ENCODE results near the gene TMEM163. TPM values are rescaled to one million over a fixed set of nuclear protein-coding genes. Genes with fewer than 3 reads are reported as not detected.

Gene TMEM163
- total RNA-seq, 2 donors from 2014 or later, result 0.55 to 23.1 TPM

DNA sequence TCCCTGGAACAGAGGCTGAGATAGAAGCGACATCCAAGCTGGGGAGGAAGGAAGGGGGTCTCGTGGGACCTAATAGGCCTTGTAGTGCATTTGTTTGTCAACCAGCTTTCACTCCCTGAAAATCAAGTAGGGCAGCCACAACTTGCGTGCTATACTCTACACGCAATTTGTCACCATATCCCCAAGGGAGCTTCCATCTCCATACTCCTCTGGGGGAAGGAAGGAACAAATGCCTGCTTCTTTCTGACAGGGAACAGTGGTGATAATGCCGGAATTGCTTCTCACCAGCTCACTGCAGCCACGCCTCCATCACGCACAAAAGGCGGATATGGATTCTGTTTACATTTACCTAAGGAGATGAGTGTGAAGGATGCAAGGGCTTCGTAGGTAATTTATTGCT, 213.4 kb downstream of the TMEM163 start:
- 78% methylated on average over 9 of the region's 9 CpGs for WGBS
- Histone ChIP-seq H3K36me3 (no peaks in the 10 kb centered on the region), H3K27me3 (replicated peaks; ENCODE audit: insufficient read depth) (no peaks in the 10 kb centered on the region), H3K9me3 (no peaks in the 10 kb centered on the region), H3K4me1 (replicated peaks) (no peaks in the 10 kb centered on the region), H3K4me3 (no peak overlapping the region), H3K27ac (no peak overlapping the region)
- DNase-seq (ENCODE audit: low spot score), result no peak
- intact Hi-C loops (cut with DNase I), result no loop called here
- TF ChIP-seq POLR2A (IDR thresholded peaks at IDR 0.05) (no peak), POLR2AphosphoS5 (IDR thresholded peaks at IDR 0.05) (no peak)
- TF ChIP-seq, protein P1, sequence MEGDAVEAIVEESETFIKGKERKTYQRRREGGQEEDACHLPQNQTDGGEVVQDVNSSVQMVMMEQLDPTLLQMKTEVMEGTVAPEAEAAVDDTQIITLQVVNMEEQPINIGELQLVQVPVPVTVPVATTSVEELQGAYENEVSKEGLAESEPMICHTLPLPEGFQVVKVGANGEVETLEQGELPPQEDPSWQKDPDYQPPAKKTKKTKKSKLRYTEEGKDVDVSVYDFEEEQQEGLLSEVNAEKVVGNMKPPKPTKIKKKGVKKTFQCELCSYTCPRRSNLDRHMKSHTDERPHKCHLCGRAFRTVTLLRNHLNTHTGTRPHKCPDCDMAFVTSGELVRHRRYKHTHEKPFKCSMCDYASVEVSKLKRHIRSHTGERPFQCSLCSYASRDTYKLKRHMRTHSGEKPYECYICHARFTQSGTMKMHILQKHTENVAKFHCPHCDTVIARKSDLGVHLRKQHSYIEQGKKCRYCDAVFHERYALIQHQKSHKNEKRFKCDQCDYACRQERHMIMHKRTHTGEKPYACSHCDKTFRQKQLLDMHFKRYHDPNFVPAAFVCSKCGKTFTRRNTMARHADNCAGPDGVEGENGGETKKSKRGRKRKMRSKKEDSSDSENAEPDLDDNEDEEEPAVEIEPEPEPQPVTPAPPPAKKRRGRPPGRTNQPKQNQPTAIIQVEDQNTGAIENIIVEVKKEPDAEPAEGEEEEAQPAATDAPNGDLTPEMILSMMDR (IDR thresholded peaks at IDR 0.05), result no peak

DNA sequence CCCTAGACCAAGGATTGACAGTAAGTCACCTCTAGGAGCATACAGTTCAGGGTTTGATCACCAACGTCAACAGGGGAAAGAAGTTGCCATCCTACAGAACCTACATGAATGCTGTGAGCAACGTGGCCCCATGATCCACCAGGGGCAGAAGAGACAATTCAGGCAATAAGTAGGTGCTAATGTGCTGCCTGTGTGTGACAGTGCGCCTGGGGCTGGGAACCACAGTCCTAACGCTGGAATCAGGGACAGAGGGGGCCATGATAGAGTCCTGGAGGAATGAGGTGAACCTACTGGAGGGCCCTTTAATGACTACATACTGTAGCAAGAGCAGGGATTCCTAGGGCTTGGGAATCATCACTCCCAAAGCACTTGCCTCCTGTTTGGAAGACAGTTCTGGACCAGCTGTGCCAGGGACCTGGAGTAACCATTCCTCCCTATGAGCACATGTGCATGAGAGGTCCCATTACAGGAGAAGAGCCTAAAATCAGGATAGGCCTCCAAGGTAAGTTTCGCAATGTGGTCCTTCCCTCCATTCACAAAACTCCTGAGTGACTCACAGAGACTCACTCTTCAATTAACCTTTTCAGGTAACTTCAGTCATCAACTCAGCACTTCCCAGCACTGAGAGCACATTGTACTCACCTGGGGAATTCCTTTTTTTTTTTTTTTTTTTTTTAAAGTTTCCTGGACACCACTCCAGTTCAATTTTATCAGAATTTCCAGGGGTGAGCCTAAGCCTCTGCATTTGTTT, 214.0 kb downstream of the TMEM163 start:
- Histone ChIP-seq H3K9me3 (no peaks in the 10 kb centered on the region), H3K27ac (no peak overlapping the region), H3K4me1 (replicated peaks) (no peaks in the 10 kb centered on the region), H3K36me3 (no peaks in the 10 kb centered on the region), H3K27me3 (replicated peaks; ENCODE audit: insufficient read depth) (no peaks in the 10 kb centered on the region), H3K4me3 (no peak overlapping the region)
- intact Hi-C loops (cut with DNase I), result no loop called here
- no peak for TF ChIP-seq POLR2A (IDR thresholded peaks at IDR 0.05)
- no peak for TF ChIP-seq POLR2AphosphoS5 (IDR thresholded peaks at IDR 0.05)
- TF ChIP-seq, protein P1 (IDR thresholded peaks at IDR 0.05), result no peak
- DNase-seq (ENCODE audit: low spot score), result no peak
- WGBS, result 66% methylated on average over 5 of the region's 5 CpGs

DNA sequence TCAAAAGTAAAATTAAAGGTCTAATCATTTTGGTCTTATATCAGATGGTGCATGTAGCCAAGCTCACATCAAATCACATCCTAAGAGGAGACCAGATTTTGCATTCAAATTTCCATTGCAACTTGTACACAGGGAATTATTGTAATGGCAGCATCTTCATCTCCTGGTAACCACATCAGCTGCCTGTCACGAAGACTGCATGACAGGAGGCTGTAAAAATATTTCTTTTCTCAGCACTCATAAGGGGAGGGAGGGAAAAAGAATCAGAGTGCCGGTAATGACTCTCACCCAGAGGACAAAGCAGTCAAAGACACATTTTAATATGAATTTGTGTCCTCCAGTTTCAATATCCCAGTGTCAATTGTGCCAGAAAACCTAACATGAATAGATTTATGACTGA, 216.7 kb downstream of the TMEM163 start:
- no peaks in the 10 kb centered on the region for H3K9me3 ChIP-seq
- H3K4me3 ChIP-seq, result no peak overlapping the region
- DNase-seq (ENCODE audit: low spot score), result no peak
- H3K36me3 ChIP-seq, result no peaks in the 10 kb centered on the region
- intact Hi-C loops (cut with DNase I), result no loop called here
- 38% methylated on average over 2 of the region's 2 CpGs for WGBS
- H3K4me1 ChIP-seq (replicated peaks), result no peaks in the 10 kb centered on the region
- no peak overlapping the region for H3K27ac ChIP-seq
- TF ChIP-seq, protein P1 (IDR thresholded peaks at IDR 0.05), result no peak
- TF ChIP-seq POLR2A (IDR thresholded peaks at IDR 0.05), result no peak
- H3K27me3 ChIP-seq (replicated peaks; ENCODE audit: insufficient read depth), result no peaks in the 10 kb centered on the region

DNA sequence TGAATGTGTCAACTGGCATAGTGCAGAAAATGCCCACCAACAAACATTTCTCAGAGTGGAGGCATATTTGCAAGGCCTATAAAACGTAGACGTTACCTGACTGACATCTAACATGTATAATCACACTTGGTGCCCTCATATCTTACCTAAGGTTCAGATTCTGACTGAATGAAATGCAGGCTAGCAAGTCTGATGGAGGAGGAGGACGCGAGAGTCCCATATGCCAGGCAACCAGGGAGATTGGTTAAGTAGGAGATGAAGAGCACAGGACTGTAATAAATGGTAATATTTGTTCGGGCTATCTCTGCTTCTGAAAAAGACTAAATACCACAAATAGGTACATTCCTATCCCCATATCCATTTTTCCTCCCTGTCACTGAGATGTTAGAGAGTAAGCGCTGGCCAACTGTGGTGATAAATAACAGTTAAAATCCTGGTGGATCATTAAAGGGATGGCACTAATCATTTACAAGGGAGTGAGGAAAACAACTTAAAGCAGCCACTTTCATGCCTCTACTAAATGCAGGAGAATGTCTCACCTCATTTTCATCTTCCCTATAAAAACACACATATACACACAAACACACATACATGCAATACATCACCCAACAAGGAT, 217.2 kb downstream of the TMEM163 start:
- no peaks in the 10 kb centered on the region for H3K27me3 ChIP-seq (replicated peaks; ENCODE audit: insufficient read depth)
- no peak overlapping the region for H3K27ac ChIP-seq
- no peaks in the 10 kb centered on the region for H3K36me3 ChIP-seq
- H3K4me1 ChIP-seq (replicated peaks), result no peaks in the 10 kb centered on the region
- WGBS, result 76% methylated on average over 6 of the region's 6 CpGs
- intact Hi-C loops (cut with DNase I), result no loop called here
- H3K9me3 ChIP-seq, result no peaks in the 10 kb centered on the region
- H3K4me3 ChIP-seq, result no peak overlapping the region
- TF ChIP-seq, protein P1 (IDR thresholded peaks at IDR 0.05), result no peak
- no peak for TF ChIP-seq POLR2A (IDR thresholded peaks at IDR 0.05)
- TF ChIP-seq POLR2AphosphoS5 (IDR thresholded peaks at IDR 0.05), result no peak
- no peak for DNase-seq (ENCODE audit: low spot score)
